ENCODE data around the gene SEMA6C. TPM values are rescaled to one million over a fixed set of nuclear protein-coding genes. Genes with fewer than 3 reads are reported as not detected.

SEMA6C gene
- total RNA-seq, 1 experiment from 2014 or later = 8.2 TPM

DNA sequence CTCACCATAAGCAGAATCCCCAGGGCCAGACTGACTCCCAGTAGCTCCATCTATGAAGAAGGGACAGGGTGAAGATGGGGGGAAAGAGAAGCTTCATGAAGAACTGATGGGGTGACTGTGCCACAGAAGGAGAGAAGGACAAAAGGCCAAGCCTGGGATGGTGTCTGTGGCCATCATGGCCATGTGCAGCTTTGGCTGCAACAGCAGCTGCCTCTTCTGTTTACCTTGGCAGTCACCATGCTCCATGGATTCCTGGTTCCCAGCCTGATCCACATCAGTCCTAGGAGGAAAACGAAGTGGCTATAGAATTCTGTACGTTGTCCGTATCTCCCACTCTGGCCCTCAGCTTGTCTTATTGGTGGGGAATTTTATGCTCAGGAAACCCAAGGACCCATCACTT, 12.0 kb downstream of the SEMA6C start:
- ATAC-seq (no peak), DNase-seq (ENCODE audit: low read depth, low spot score) (no peak)
- no peaks in the 10 kb centered on the region for H3K9me2 ChIP-seq (ENCODE audit: insufficient read depth)
- no peak overlapping the region for H3K4me2 ChIP-seq (ENCODE audit: low read length)
- intact Hi-C loops (cut with micrococcal nuclease) = no loop called here
- no peaks in the 10 kb centered on the region for H3K9me3 ChIP-seq (ENCODE audit: control insufficient read depth in 1 of 2, insufficient read depth in 1 of 2, low read depth in 1 of 2, low read length in 2 of 2)
- no peaks in the 10 kb centered on the region for H3K27me3 ChIP-seq (ENCODE audit: insufficient read depth, low read length)
- H3K4me1 ChIP-seq (ENCODE audit: control insufficient read depth in 1 of 2, insufficient read depth in 2 of 2, low read length in 2 of 2) = no peaks in the 10 kb centered on the region
- no TSS peak for BruUV-seq (replicated peaks)
- POLR2A ChIA-PET = no interaction called here
- no peak overlapping the region for H3K9ac ChIP-seq (ENCODE audit: low read length)
- CTCF ChIA-PET = no interaction called here
- RAD21 ChIA-PET (ENCODE audit: low non-redundant PET in 1 of 2, low total read pairs in 2 of 2, uncharacterized antibody in 2 of 2, unreplicated experiment in 2 of 2) = no interaction called here
- H2AFZ ChIP-seq (ENCODE audit: low read depth, low read length, poor library complexity, severe bottlenecking) = no peak overlapping the region
- no peak overlapping the region for H3K4me3 ChIP-seq (replicated peaks in 1 of 2; ENCODE audit: low read depth in 1 of 2, low read length in 2 of 2)
- no peaks in the 10 kb centered on the region for H4K20me1 ChIP-seq (ENCODE audit: insufficient read depth)
- no peaks in the 10 kb centered on the region for H3K79me2 ChIP-seq (ENCODE audit: insufficient read depth, low read length)
- H3K36me3 ChIP-seq (ENCODE audit: control insufficient read depth in 1 of 2, insufficient read depth in 2 of 2, low read length in 2 of 2) = no peaks in the 10 kb centered on the region
- H3K27ac ChIP-seq (ENCODE audit: low read depth, low read length) = no peak overlapping the region
- TF ChIP-seq FOSL1 (IDR thresholded peaks at IDR 0.05; ENCODE audit: low read depth) = no peak
- no peak for TF ChIP-seq ELF1 (IDR thresholded peaks at IDR 0.05; ENCODE audit: borderline replicate concordance, low read depth)
- TF ChIP-seq ZBTB33 (IDR thresholded peaks at IDR 0.05; ENCODE audit: extremely low read depth, insufficient replicate concordance, low read length) = no peak
- no peak for TF ChIP-seq TCF7L2 (IDR thresholded peaks at IDR 0.05; ENCODE audit: borderline replicate concordance, extremely low read depth, insufficient read depth, insufficient read length)
- TF ChIP-seq SP1 (IDR thresholded peaks at IDR 0.05; ENCODE audit: low read depth) = no peak
- no peak for TF ChIP-seq SIN3A (IDR thresholded peaks at IDR 0.05; ENCODE audit: low read depth)
- no peak for TF ChIP-seq ZNF274 (IDR thresholded peaks at IDR 0.05; ENCODE audit: low read depth, low read length)
- no peak for TF ChIP-seq RAD21 (IDR thresholded peaks at IDR 0.05; ENCODE audit: low read depth)
- TF ChIP-seq REST (IDR thresholded peaks at IDR 0.05; ENCODE audit: low read depth) = no peak

Data from HCT116 (cell line).